Measurements from ENCODE around the gene VPS9D1.

Gene VPS9D1

DNA sequence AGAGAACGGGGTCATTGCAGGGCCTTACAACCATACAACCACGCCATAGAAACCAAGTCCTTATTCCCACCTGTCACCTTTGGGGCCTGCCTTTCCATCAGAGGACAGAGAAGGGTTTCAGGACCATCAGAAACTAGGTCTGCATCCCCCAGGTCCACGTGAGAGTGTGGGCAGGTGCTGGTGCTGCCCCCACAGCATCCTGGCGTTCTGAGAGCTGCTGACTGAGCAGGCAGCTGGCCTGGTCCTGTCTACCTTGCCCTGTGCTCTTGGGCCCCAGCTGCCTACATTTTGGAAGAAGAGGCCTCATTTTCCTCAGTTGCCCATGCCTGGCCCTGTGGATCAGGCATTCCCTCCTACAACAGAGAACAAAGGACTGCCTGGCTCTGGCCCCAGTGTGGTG is 22.2 kb upstream of the VPS9D1 start:
- Histone ChIP-seq H3K27me3 (ENCODE audit: control insufficient read depth in 1 of 2, insufficient read depth in 2 of 2, low read length in 2 of 2) (no peaks in the 10 kb centered on the region), H3K4me1 (ENCODE audit: insufficient read depth, low read length) (no peaks in the 10 kb centered on the region), H3K4me3 (ENCODE audit: low read depth in 1 of 2, low read length in 2 of 2) (no peak overlapping the region), H3K9me3 (ENCODE audit: low read length) (no peaks in the 10 kb centered on the region), H3K9ac (ENCODE audit: low read length) (no peak overlapping the region), H3K36me3 (ENCODE audit: insufficient read depth, low read length) (peaks cover 20% of the 10 kb centered on the region), H3K27ac (ENCODE audit: low read depth, low read length) (no peak overlapping the region)

DNA sequence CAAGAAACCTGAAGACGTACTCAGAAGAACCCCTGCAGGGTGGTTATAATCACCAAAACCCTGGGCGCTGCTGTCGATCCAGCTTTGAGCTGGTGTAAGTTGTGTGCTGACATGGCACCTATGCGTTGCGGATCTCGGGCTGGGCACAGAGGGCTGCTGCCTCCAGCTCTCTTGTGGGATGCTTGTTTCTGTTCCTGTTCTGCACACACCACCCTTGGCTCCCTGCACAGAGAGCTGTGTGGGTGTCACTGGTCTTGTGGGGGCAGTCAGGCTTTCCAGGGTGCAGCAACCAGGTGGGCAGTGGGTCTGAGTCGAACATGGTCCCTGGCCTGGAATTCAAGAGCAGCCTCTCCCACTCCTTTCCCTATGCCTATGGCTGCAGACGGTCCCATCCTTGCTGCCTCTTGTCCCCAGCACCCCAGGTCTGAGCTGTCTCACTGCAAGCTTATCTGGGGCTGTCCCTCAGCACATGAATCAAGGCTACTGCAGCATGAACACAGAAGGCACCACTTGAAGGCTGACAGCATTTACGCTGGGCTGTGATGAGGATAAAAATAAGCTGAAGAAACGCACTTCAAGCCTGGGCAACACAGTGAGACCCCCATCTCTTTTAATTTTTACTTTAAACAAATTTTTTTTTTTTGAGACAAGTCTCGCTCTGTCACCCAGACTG is 20.8 kb upstream of the VPS9D1 start:
- peaks cover 35% of the 10 kb centered on the region for H3K36me3 ChIP-seq (ENCODE audit: insufficient read depth, low read length)

GRCh38 chr16:89739383-89739782 is 18.7 kb upstream of the VPS9D1 start:
- Histone ChIP-seq H3K9ac (ENCODE audit: low read length) (no peak overlapping the region), H3K27ac (ENCODE audit: low read depth, low read length) (no peak overlapping the region), H3K4me3 (ENCODE audit: low read depth in 1 of 2, low read length in 2 of 2) (no peak overlapping the region), H3K27me3 (ENCODE audit: control insufficient read depth in 1 of 2, insufficient read depth in 2 of 2, low read length in 2 of 2) (no peaks in the 10 kb centered on the region), H3K4me1 (ENCODE audit: insufficient read depth, low read length) (no peaks in the 10 kb centered on the region), H3K36me3 (ENCODE audit: insufficient read depth, low read length) (peaks cover 56% of the 10 kb centered on the region), H3K9me3 (ENCODE audit: low read length) (no peaks in the 10 kb centered on the region)

More for the DNA sequence above, 20.8 kb upstream of the VPS9D1 start:
- no peak overlapping the region for H3K27ac ChIP-seq (ENCODE audit: low read depth, low read length)
- H3K4me3 ChIP-seq (ENCODE audit: low read depth in 1 of 2, low read length in 2 of 2), result no peak overlapping the region
- no peak overlapping the region for H3K9ac ChIP-seq (ENCODE audit: low read length)
- no peaks in the 10 kb centered on the region for H3K4me1 ChIP-seq (ENCODE audit: insufficient read depth, low read length)
- H3K9me3 ChIP-seq (ENCODE audit: low read length), result no peaks in the 10 kb centered on the region
- H3K27me3 ChIP-seq (ENCODE audit: control insufficient read depth in 1 of 2, insufficient read depth in 2 of 2, low read length in 2 of 2), result no peaks in the 10 kb centered on the region

DNA sequence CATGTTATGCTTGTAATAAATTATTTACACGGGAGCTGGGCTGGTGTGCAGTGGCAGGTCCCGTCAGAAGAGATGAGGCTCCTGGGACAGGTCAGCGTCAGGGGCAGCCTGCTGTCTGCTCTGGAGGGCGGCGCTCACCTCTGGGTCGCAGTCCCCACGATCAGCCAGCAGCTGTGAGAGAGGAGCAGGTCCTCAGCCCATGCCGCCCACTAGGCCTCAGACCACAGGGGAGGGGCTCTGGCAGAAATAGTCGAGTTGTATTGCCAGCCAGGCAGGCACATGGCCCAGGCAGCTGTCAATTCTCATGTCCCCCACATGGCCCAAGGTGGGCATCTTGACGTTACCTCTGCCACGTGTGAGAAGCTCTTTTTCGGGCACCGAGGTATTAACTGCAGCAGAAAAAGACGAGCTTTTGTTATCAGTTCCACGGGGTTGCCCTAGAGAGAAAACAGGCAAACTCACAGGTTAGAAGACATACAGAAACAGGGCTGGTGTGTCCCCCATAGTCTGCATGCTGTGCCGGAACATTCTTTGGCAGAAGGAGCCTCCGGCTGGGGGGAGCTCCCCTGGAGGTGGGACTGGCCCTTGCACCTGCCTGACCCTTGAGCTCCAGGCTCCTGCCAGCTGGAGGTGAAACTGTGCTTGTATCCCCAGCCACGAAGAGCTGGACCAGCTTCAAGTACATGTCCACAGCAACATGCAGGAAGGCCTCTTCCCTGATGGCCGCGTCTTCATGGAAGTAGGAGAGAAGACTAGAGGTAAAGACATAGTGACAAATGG is 18.0 kb upstream of the VPS9D1 start:
- no peak overlapping the region for H3K9ac ChIP-seq (ENCODE audit: low read length)
- no peaks in the 10 kb centered on the region for H3K4me1 ChIP-seq (ENCODE audit: insufficient read depth, low read length)
- H3K4me3 ChIP-seq (ENCODE audit: low read depth in 1 of 2, low read length in 2 of 2), result no peak overlapping the region
- no peaks in the 10 kb centered on the region for H3K9me3 ChIP-seq (ENCODE audit: low read length)
- no peak overlapping the region for H3K27ac ChIP-seq (ENCODE audit: low read depth, low read length)
- H3K27me3 ChIP-seq (ENCODE audit: control insufficient read depth in 1 of 2, insufficient read depth in 2 of 2, low read length in 2 of 2), result no peaks in the 10 kb centered on the region
- H3K36me3 ChIP-seq (ENCODE audit: insufficient read depth, low read length), result peaks cover 62% of the 10 kb centered on the region

DNA sequence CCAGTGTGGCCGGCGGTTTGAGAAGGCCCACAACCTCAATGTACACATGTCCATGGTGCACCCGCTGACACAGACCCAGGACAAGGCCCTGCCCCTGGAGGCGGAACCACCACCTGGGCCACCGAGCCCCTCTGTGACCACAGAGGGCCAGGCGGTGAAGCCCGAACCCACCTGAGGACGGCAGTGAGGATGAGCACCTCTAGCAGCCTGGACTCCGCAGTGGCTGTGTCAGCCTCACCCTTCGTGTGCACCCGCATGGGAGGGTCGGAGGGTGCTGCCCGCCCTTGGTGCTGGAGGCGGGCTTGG is 17.3 kb upstream of the VPS9D1 start:
- H3K36me3 ChIP-seq (ENCODE audit: insufficient read depth, low read length), result peaks cover 69% of the 10 kb centered on the region
- no peaks in the 10 kb centered on the region for H3K4me1 ChIP-seq (ENCODE audit: insufficient read depth, low read length)

DNA sequence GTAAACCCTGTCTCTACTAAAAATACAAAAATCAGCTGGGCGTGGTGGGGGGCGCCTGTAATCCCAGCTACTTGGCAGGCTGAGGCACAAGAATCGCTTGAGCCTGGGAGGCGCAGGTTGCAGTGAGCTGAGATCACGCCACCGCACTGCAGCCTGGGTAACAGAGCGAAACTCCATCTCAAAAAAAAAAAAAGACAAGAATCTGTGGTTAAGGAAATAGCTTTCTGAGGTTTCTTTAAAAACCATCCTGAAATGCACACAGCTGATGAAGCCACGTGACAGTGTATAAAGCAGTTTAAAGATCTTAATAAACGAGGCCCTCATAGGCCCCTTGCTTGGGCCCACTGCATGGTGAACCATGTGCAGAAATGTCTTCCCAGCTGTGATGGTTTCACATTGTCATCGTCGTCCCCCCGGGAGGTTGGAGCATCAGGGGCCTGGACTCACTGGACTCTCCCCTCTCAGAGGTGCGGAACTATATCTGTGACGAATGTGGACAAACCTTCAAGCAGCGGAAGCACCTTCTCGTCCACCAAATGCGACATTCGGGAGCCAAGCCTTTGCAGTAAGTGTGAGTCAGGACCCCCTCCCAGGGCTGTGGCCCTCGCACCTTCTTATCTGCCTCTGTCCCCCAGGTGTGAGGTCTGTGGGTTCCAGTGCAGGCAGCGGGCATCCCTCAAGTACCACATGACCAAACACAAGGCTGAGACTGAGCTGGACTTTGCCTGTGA is 16.8 kb upstream of the VPS9D1 start:
- Histone ChIP-seq H3K36me3 (ENCODE audit: insufficient read depth, low read length) (peaks cover 74% of the 10 kb centered on the region), H3K9me3 (ENCODE audit: low read length) (no peaks in the 10 kb centered on the region), H3K4me1 (ENCODE audit: insufficient read depth, low read length) (no peaks in the 10 kb centered on the region), H3K4me3 (ENCODE audit: low read depth in 1 of 2, low read length in 2 of 2) (no peak overlapping the region), H3K9ac (ENCODE audit: low read length) (no peak overlapping the region), H3K27ac (ENCODE audit: low read depth, low read length) (no peak overlapping the region), H3K27me3 (ENCODE audit: control insufficient read depth in 1 of 2, insufficient read depth in 2 of 2, low read length in 2 of 2) (no peaks in the 10 kb centered on the region)

More for the DNA sequence above, 17.3 kb upstream of the VPS9D1 start:
- H3K27me3 ChIP-seq (ENCODE audit: control insufficient read depth in 1 of 2, insufficient read depth in 2 of 2, low read length in 2 of 2), result no peaks in the 10 kb centered on the region
- H3K9me3 ChIP-seq (ENCODE audit: low read length), result no peaks in the 10 kb centered on the region
- H3K27ac ChIP-seq (ENCODE audit: low read depth, low read length), result no peak overlapping the region
- no peak overlapping the region for H3K9ac ChIP-seq (ENCODE audit: low read length)
- H3K4me3 ChIP-seq (ENCODE audit: low read depth in 1 of 2, low read length in 2 of 2), result no peak overlapping the region

DNA sequence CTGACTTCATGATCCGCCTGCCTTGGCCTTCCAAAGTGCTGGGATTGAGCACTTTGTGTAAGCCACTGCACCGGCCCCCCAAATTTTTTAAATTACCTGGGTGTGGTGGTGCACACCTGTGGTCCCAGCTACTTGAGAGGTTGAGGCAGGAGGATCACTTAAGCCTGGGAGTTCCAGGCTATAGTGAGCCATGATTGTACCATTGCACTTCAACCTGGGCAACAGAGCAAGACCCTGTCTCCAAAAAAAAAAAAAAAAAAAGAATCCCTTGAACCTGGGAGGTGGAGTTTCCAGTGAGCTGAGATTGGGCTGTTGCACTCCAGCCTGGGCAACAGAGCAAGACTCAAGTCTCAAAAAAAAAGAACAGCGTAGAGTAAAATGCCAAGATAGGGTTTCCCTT is 15.9 kb upstream of the VPS9D1 start:
- Histone ChIP-seq H3K4me3 (ENCODE audit: low read depth in 1 of 2, low read length in 2 of 2) (no peak overlapping the region), H3K27ac (ENCODE audit: low read depth, low read length) (no peak overlapping the region), H3K4me1 (ENCODE audit: insufficient read depth, low read length) (no peaks in the 10 kb centered on the region), H3K9me3 (ENCODE audit: low read length) (no peaks in the 10 kb centered on the region), H3K27me3 (ENCODE audit: control insufficient read depth in 1 of 2, insufficient read depth in 2 of 2, low read length in 2 of 2) (no peaks in the 10 kb centered on the region), H3K36me3 (ENCODE audit: insufficient read depth, low read length) (peaks cover 84% of the 10 kb centered on the region), H3K9ac (ENCODE audit: low read length) (no peak overlapping the region)

DNA sequence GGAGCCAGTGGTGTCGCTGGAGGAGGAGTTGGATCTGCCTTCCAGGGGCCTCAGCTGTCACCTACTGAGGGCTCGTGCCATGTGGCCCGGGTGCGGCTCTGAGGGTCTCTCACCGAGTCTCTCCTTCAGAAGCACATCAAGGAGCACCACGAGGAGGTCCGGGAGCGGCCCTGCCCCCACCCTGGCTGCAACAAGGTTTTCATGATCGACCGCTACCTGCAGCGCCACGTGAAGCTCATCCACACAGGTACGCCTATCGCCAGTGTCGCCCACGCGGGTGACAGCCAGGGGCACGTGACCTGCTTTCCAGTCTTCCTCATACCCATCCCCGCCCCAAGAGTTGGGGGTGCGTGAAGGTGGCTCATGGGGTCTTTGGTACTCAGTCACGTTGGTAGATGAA is 13.1 kb upstream of the VPS9D1 start:
- H3K4me1 ChIP-seq (ENCODE audit: insufficient read depth, low read length), result no peaks in the 10 kb centered on the region
- H3K4me3 ChIP-seq (ENCODE audit: low read depth in 1 of 2, low read length in 2 of 2), result no peak overlapping the region
- peaks cover 93% of the 10 kb centered on the region for H3K36me3 ChIP-seq (ENCODE audit: insufficient read depth, low read length)
- H3K27me3 ChIP-seq (ENCODE audit: control insufficient read depth in 1 of 2, insufficient read depth in 2 of 2, low read length in 2 of 2), result no peaks in the 10 kb centered on the region
- no peak overlapping the region for H3K27ac ChIP-seq (ENCODE audit: low read depth, low read length)
- H3K9ac ChIP-seq (ENCODE audit: low read length), result no peak overlapping the region
- H3K9me3 ChIP-seq (ENCODE audit: low read length), result no peaks in the 10 kb centered on the region

GRCh38 chr16:89733322-89733721 is 12.6 kb upstream of the VPS9D1 start:
- Histone ChIP-seq H3K9me3 (ENCODE audit: low read length) (no peaks in the 10 kb centered on the region), H3K4me3 (ENCODE audit: low read depth in 1 of 2, low read length in 2 of 2) (no peak overlapping the region), H3K36me3 (ENCODE audit: insufficient read depth, low read length) (peaks cover 91% of the 10 kb centered on the region), H3K27ac (ENCODE audit: low read depth, low read length) (no peak overlapping the region), H3K4me1 (ENCODE audit: insufficient read depth, low read length) (no peaks in the 10 kb centered on the region), H3K27me3 (ENCODE audit: control insufficient read depth in 1 of 2, insufficient read depth in 2 of 2, low read length in 2 of 2) (no peaks in the 10 kb centered on the region), H3K9ac (ENCODE audit: low read length) (no peak overlapping the region)

DNA sequence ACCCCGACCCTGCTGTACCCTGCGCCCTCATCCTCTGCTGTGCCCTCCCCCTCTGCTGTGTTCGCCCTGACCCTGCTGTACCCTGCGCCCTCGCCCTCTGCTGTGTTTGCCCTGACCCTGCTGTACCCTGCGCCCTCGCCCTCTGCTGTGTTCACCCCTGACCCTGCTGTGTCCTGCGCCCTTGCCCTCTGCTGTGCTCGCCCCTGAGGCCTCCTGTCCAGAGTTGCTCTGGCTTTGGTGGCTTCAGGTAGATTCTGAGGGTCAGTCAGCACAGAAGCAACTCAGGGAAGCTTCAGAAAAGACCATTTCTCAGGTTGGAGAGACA is 12.2 kb upstream of the VPS9D1 start:
- no peak overlapping the region for H3K27ac ChIP-seq (ENCODE audit: low read depth, low read length)
- no peak overlapping the region for H3K9ac ChIP-seq (ENCODE audit: low read length)
- no peak overlapping the region for H3K4me3 ChIP-seq (ENCODE audit: low read depth in 1 of 2, low read length in 2 of 2)
- no peaks in the 10 kb centered on the region for H3K9me3 ChIP-seq (ENCODE audit: low read length)
- H3K4me1 ChIP-seq (ENCODE audit: insufficient read depth, low read length), result no peaks in the 10 kb centered on the region
- no peaks in the 10 kb centered on the region for H3K27me3 ChIP-seq (ENCODE audit: control insufficient read depth in 1 of 2, insufficient read depth in 2 of 2, low read length in 2 of 2)
- peaks cover 89% of the 10 kb centered on the region for H3K36me3 ChIP-seq (ENCODE audit: insufficient read depth, low read length)

- no peaks in the 10 kb centered on the region for H3K4me1 ChIP-seq (ENCODE audit: insufficient read depth, low read length)
- no peak overlapping the region for H3K4me3 ChIP-seq (ENCODE audit: low read depth in 1 of 2, low read length in 2 of 2)
- H3K27ac ChIP-seq (ENCODE audit: low read depth, low read length), result no peak overlapping the region
- no peaks in the 10 kb centered on the region for H3K27me3 ChIP-seq (ENCODE audit: control insufficient read depth in 1 of 2, insufficient read depth in 2 of 2, low read length in 2 of 2)
- H3K9ac ChIP-seq (ENCODE audit: low read length), result no peak overlapping the region
- H3K9me3 ChIP-seq (ENCODE audit: low read length), result no peaks in the 10 kb centered on the region
- H3K36me3 ChIP-seq (ENCODE audit: insufficient read depth, low read length), result peaks cover 89% of the 10 kb centered on the region
These were observed 11.6 kb upstream of the VPS9D1 start for GRCh38 chr16:89732142-89732917.

All from muscle layer of colon (tissue), 2 donors.